Uterus (tissue), 4 donors: Measurements from ENCODE around the gene SAMMSON. TPM values are rescaled to one million over a fixed set of nuclear protein-coding genes. Genes with fewer than 3 reads are reported as not detected.

ENCODE experiments used
- DNase-seq, 2 donors: peaks; one replicate each; pipeline ENCODE4 v3.0.0-alpha.2; 2019 to 2020
- H3K27ac ChIP-seq, 2 donors: fragments of 200-600 bp; sonication (generic); 1 replicate in 1 of 2; 2 replicates in 1 of 2; pipeline ENCODE4 v1.5.1; 2016 to 2018
- H3K27me3 ChIP-seq, 2 donors: fragments of 200-600 bp; sonication (generic); one replicate each; pipeline ENCODE4 v1.5.1; 2018 to 2019; ENCODE audit warnings: control low read depth in 1 of 2
- H3K36me3 ChIP-seq, 2 donors: fragments of 200-600 bp; sonication (generic); one replicate each; pipeline ENCODE4 v1.5.1; 2019; ENCODE audit warnings: control low read depth in 1 of 2
- H3K4me1 ChIP-seq, 2 donors: fragments of 200-600 bp; sonication (generic); one replicate each; pipeline ENCODE4 v1.5.1; 2018 to 2019; ENCODE audit warnings: control low read depth in 1 of 2
- H3K4me3 ChIP-seq, 2 donors: fragments of 200-600 bp; sonication (generic); 1 replicate in 1 of 2; 2 replicates in 1 of 2; pipeline ENCODE4 v1.5.1; 2018 to 2019; ENCODE audit warnings: mild to moderate bottlenecking in 1 of 2
- H3K9me3 ChIP-seq, 2 donors: fragments of 200-600 bp; sonication (generic); one replicate each; pipeline ENCODE4 v1.5.1; 2019; ENCODE audit warnings: control low read depth in 1 of 2
- CTCF ChIP-seq, 4 experiments: fragments of 200-600 bp in 2 of 4; fragments of 450-650 bp in 2 of 4; sonication (generic) in 2 of 4; IDR thresholded peaks; one replicate each; pipeline ENCODE4 v1.5.1; 2016 to 2019; ENCODE audit warnings: antibody characterized with exemption in 4 of 4, mild to moderate bottlenecking in 2 of 4, moderate library complexity in 1 of 4
- POLR2A ChIP-seq, 2 donors: fragments of 450-650 bp; IDR thresholded peaks; one replicate each; pipeline ENCODE4 v1.6.1; 2016; ENCODE audit warnings: antibody characterized with exemption in 2 of 2, mild to moderate bottlenecking in 1 of 2, moderate library complexity in 1 of 2
- intact Hi-C: fragments of 100-400 bp; cut with DNase I; formaldehyde crosslinking; loops from one replicate; pipeline ENCODE4 v1.15.1; 2023; ENCODE audit warnings: low total_unique reads
- total RNA-seq, 4 donors: library from RNA; depleted of rRNA in 3 of 4; stranded (reverse); fragments of >200 nt in 3 of 4; gene quantifications; one replicate each; pipeline versions ENCODE4 v1.1.0 to v1.2.4, GENCODE V29; 2014 to 2023
- donor health status: DM: yes; HTN: yes; CAD: no.

The SAMMSON gene
- total RNA-seq, 4 donors from 2014 or later = 0.21 to 0.62 TPM; not detected in 2

DNA sequence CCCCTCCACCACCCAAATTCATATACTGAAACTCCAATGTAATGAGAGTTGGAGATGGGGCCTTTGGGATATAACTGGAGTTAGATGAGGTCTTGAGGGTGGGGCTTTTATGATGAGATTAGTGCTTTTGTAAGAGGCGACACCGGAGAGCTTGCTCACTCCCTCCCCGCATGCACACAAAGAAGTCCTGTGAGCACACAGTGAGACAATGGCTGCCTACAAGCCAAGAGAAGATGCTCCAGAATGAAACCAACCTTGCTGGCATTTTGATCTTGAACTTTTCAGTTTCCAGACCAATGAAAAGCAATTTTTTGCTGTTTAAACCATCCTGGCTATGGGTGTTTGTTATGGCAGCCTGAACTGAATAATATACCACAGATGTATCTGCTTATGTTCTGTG is 109.0 kb downstream of the SAMMSON start:
- Histone ChIP-seq H3K4me3 (no peak overlapping the region), H3K27me3 (no peaks in the 10 kb centered on the region), H3K36me3 (no peaks in the 10 kb centered on the region), H3K9me3 (no peaks in the 10 kb centered on the region), H3K4me1 (no peaks in the 10 kb centered on the region), H3K27ac (no peak overlapping the region)
- TF ChIP-seq POLR2A (IDR thresholded peaks at IDR 0.05) = no peak
- TF ChIP-seq CTCF (IDR thresholded peaks at IDR 0.05) = no peak
- no peak for DNase-seq
- intact Hi-C loops = no loop called here

DNA sequence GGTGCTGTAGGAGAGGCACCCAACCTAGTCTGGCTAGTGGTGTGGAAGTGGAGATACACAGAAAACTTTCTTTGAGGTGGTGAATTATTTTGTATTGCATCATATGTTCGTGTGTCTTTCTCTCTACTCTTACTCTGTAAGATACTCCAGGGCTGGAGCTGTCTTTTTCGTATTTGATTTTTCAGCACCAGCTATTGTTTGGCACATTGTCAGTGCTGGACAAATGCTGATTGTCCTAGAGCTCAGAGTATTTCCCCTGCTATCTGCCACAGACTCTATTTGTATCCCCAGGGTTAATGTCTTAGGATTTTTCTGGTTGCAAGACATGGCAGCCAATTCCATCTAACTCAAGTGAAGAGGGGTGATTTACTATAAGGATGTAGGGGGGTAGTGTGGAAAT is 110.5 kb downstream of the SAMMSON start:
- no peak overlapping the region for H3K27ac ChIP-seq
- intact Hi-C loops = no loop called here
- no peak for TF ChIP-seq POLR2A (IDR thresholded peaks at IDR 0.05)
- no peak for TF ChIP-seq CTCF (IDR thresholded peaks at IDR 0.05)
- H3K9me3 ChIP-seq = no peaks in the 10 kb centered on the region
- DNase-seq = no peak
- no peaks in the 10 kb centered on the region for H3K36me3 ChIP-seq
- no peak overlapping the region for H3K4me3 ChIP-seq
- no peaks in the 10 kb centered on the region for H3K27me3 ChIP-seq
- no peaks in the 10 kb centered on the region for H3K4me1 ChIP-seq

- TF ChIP-seq CTCF (IDR thresholded peaks at IDR 0.05) (no peak), POLR2A (IDR thresholded peaks at IDR 0.05) (no peak)
- H3K4me3 ChIP-seq = no peak overlapping the region
- H3K27ac ChIP-seq = no peak overlapping the region
- H3K9me3 ChIP-seq = no peaks in the 10 kb centered on the region
- DNase-seq = no peak
- H3K36me3 ChIP-seq = no peaks in the 10 kb centered on the region
- H3K27me3 ChIP-seq = no peaks in the 10 kb centered on the region
- H3K4me1 ChIP-seq = no peaks in the 10 kb centered on the region
- intact Hi-C loops = no loop called here
Observed at GRCh38 chr3:70111411-70111810, 111.9 kb downstream of the SAMMSON start.

- DNase-seq = no peak
- Histone ChIP-seq H3K4me3 (no peak overlapping the region), H3K9me3 (no peaks in the 10 kb centered on the region), H3K27ac (no peak overlapping the region), H3K36me3 (no peaks in the 10 kb centered on the region), H3K4me1 (no peaks in the 10 kb centered on the region), H3K27me3 (no peaks in the 10 kb centered on the region)
- intact Hi-C loops = no loop called here
- TF ChIP-seq CTCF (IDR thresholded peaks at IDR 0.05) (no peak), POLR2A (IDR thresholded peaks at IDR 0.05) (no peak)
Observed at GRCh38 chr3:70112751-70113150, 113.2 kb downstream of the SAMMSON start.

- intact Hi-C loops = no loop called here
- no peaks in the 10 kb centered on the region for H3K9me3 ChIP-seq
- H3K27ac ChIP-seq = no peak overlapping the region
- no peaks in the 10 kb centered on the region for H3K36me3 ChIP-seq
- H3K4me1 ChIP-seq = no peaks in the 10 kb centered on the region
- TF ChIP-seq CTCF (IDR thresholded peaks at IDR 0.05) = no peak
- no peak for TF ChIP-seq POLR2A (IDR thresholded peaks at IDR 0.05)
- H3K27me3 ChIP-seq = no peaks in the 10 kb centered on the region
- no peak overlapping the region for H3K4me3 ChIP-seq
- no peak for DNase-seq
Observed at GRCh38 chr3:70114431-70114830, 114.9 kb downstream of the SAMMSON start.
